Heart left ventricle (tissue), 13 donors: Measurements from ENCODE around the gene DSCAML1.

Experiments
- POLR2A ChIP-seq, 2 donors: fragments of 450-650 bp; IDR thresholded peaks; one replicate each; pipeline ENCODE4 v1.6.1; 2017; ENCODE audit warnings: antibody characterized with exemption in 2 of 2, mild to moderate bottlenecking in 2 of 2, moderate library complexity in 2 of 2
- TF ChIP-seq, protein P1 (sequence below), 12 donors: fragments of 200-600 bp; sonication (generic) in 4 of 12; IDR thresholded peaks; one replicate each; pipeline versions ENCODE4 v1.5.0 to v1.8.0; 2018 to 2022; ENCODE audit warnings: antibody characterized with exemption in 12 of 12, mild to moderate bottlenecking in 5 of 12
- donor health status: ischemic (EF 13 %, LVEDD 7.1; RV severe dilation, severe dysfunction).
- donor health status: DM: no; HTN: yes; CAD: no.
- donor health status: DM: no; HTN: no; CAD: no.
- donor health status: ischemic (EF 25% LVEDD 6.9; RV normal size, moderate dysfunction).
- donor health status: ischemic (EF 25% LVEDD 5.7; RV mildly dilated, moderate dysfunction).
- donor health status: ischemic (EF 35%, LVEDD 5.7; RV mildly dilated, moderate dysfunction).
- donor health status: nonischemic (EF 11% LVEDD 7.7; RV severe dilation, severe dysfunction).
- donor health status: DM: yes; HTN: yes; CAD: no.
- donor health status: PGD.
- donor health status: ischemic (EF 29% LVEDD 5.4; RV normal size, mild dysfunction).
- donor health status: nonischemic (EF 23%, LVEDD 6.1; RV moderate dilation, normal function).

DNA sequence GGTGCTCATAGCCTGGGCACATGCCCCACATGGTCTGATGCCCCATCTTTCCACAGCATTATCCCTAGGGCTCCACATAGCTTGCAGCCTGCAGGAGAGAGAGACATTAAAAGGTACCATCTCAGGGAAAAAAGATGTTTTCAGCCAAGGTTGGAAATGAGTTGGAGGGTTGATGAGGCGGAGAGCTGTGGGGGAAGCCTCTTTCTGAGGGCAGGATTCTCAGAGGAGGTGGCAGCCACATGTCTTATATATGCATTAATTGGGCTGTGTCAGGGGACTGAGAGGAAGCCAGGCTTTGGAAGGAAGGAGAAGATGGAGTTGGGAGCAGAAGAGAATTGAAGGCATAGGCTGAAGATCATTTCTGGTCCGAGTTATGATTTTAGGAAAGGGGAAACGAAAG, 411.5 kb downstream of the DSCAML1 start:
- TF ChIP-seq, protein P1, sequence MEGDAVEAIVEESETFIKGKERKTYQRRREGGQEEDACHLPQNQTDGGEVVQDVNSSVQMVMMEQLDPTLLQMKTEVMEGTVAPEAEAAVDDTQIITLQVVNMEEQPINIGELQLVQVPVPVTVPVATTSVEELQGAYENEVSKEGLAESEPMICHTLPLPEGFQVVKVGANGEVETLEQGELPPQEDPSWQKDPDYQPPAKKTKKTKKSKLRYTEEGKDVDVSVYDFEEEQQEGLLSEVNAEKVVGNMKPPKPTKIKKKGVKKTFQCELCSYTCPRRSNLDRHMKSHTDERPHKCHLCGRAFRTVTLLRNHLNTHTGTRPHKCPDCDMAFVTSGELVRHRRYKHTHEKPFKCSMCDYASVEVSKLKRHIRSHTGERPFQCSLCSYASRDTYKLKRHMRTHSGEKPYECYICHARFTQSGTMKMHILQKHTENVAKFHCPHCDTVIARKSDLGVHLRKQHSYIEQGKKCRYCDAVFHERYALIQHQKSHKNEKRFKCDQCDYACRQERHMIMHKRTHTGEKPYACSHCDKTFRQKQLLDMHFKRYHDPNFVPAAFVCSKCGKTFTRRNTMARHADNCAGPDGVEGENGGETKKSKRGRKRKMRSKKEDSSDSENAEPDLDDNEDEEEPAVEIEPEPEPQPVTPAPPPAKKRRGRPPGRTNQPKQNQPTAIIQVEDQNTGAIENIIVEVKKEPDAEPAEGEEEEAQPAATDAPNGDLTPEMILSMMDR (IDR thresholded peaks at IDR 0.05) = no peak
- no peak for TF ChIP-seq POLR2A (IDR thresholded peaks at IDR 0.05)
